GM21529 (cell line): Measurements from ENCODE around the gene AUTS2.
"Not testable (repeated sequence)": the region's sequence is repeated elsewhere in the genome, so short reads cannot be mapped to it uniquely, and the experiment has no call there.

Experiments used
- ATAC-seq: cut with Tn5 transposase; IDR thresholded peaks from one replicate; pipeline ENCODE4 v1.9.1; 2021; ENCODE audit not compliant: unreplicated experiment

Gene AUTS2

GRCh38 chr7:69782917-69783684 is 184.8 kb downstream of the AUTS2 start:
- ATAC-seq: no peak

GRCh38 chr7:69786130-69786529 is 187.9 kb downstream of the AUTS2 start:
- ATAC-seq: not testable (repeated sequence)

- no peak for ATAC-seq
These were observed 188.6 kb downstream of the AUTS2 start for GRCh38 chr7:69786730-69787395.

GRCh38 chr7:69787736-69788431 is 189.6 kb downstream of the AUTS2 start:
- no peak for ATAC-seq

GRCh38 chr7:69789563-69789962 is 191.3 kb downstream of the AUTS2 start:
- ATAC-seq: no peak

- ATAC-seq: no peak
These were observed 192.9 kb downstream of the AUTS2 start for GRCh38 chr7:69790977-69791724.

GRCh38 chr7:69791739-69792138 is 193.5 kb downstream of the AUTS2 start:
- ATAC-seq: no peak

GRCh38 chr7:69795932-69796331 is 197.7 kb downstream of the AUTS2 start:
- ATAC-seq: no peak

GRCh38 chr7:69796416-69796815 is 198.1 kb downstream of the AUTS2 start:
- ATAC-seq: no peak

GRCh38 chr7:69799048-69799697 is 200.9 kb downstream of the AUTS2 start:
- ATAC-seq: no peak

GRCh38 chr7:69799990-69800389 is 201.7 kb downstream of the AUTS2 start:
- ATAC-seq: no peak

- ATAC-seq: no peak
These were observed 202.2 kb downstream of the AUTS2 start for GRCh38 chr7:69800495-69800894.

GRCh38 chr7:69801729-69802682 is 203.7 kb downstream of the AUTS2 start:
- no peak for ATAC-seq

- peak; percentile 91 for ATAC-seq
These were observed 205.6 kb downstream of the AUTS2 start for GRCh38 chr7:69803699-69804516.

- ATAC-seq: no peak
These were observed 206.7 kb downstream of the AUTS2 start for GRCh38 chr7:69804962-69805361.

GRCh38 chr7:69808391-69808790 is 210.1 kb downstream of the AUTS2 start:
- ATAC-seq: no peak

GRCh38 chr7:69811476-69812308 is 213.4 kb downstream of the AUTS2 start:
- ATAC-seq: no peak

- ATAC-seq: no peak
These were observed 214.5 kb downstream of the AUTS2 start for GRCh38 chr7:69812756-69813155.
